HG02943 (cell line): Measurements from ENCODE around the gene RAPGEF5.

Experiments
- ATAC-seq: cut with Tn5 transposase; IDR thresholded peaks from one replicate; pipeline ENCODE4 v1.9.1; 2021; ENCODE audit warnings: mild to moderate bottlenecking, low read depth, moderate library complexity; ENCODE audit not compliant: unreplicated experiment

Gene RAPGEF5

DNA sequence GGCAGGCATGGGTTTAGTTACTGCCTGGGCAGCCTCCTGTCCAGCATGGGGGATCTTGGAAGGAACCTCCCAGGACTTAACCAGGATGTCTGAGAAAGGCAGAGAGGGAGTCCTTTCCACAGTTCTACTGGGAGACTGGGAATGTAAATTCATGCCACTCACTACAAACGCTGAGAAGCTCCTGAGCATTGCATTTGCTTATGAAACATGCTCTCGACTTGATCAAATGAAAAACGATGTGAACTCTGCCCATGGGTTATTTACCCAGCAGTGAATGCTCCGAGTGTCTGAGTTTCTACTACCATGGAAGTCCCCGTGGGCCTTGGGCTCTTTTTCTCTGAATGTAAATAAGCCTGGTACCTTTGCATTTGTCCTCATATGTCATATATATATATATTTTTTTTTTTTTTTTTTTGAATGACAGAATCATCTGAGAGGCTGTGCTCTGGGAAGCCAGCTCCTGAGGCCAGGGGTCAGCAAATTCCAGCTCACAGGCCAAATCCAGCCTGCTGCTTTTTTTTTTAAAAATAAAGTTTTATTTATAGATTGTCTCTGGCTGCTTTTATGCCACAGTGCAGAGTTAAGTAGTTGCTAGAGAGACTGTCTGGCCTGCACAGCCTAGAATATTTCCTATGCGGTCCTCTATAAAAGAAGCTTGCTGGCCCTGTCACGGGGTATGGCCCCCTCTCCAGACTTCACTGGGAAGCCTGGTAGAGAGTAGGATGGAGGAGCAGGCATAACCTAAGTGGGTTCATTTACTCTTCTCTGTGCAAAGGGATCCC lies 21.4 kb upstream of the RAPGEF5 start:
- ATAC-seq, result no peak

DNA sequence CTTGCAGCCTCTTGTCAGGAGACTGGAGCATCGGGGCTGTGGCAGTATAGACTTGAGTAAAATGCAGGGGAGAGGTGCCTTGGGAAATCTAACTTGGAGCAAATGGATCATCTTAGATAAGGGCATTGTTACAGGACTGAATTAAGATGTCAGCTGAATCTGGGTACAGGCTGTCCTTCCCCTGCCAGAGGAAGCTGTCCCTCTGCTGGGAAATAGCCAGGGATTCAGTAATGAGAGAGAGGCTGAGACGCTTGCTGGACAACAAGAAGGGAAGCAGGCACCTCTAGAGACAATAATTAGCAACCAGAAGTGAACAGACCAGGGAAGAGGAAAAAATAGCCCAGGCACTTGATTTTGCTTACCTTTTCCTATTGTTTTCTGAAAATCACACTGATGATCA lies 20.7 kb upstream of the RAPGEF5 start:
- no peak for ATAC-seq

GRCh38 chr7:22375359-22376048 lies 18.6 kb upstream of the RAPGEF5 start:
- no peak for ATAC-seq

DNA sequence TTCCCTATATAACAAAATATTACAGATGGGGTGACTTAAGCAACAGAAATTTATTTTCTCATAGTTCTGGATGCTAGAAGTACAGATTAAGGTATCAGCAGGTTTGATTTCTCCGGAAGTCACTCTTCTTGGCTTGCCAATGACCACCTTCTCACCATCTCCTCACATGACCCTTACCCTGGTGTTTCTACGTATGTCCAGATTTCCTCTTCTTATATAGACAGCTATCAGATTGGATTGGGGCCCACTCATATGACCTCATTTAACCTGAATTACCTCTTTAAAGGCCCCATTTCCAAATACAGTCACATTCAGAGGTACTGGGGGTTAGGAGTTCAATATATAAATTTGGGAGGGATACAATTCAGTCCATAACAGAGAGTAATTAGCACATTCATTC lies 17.0 kb upstream of the RAPGEF5 start:
- no peak for ATAC-seq

GRCh38 chr7:22373388-22373787 lies 16.4 kb upstream of the RAPGEF5 start:
- ATAC-seq, result no peak

- no peak for ATAC-seq
Measured at GRCh38 chr7:22372863-22373262, 15.9 kb upstream of the RAPGEF5 start.

DNA sequence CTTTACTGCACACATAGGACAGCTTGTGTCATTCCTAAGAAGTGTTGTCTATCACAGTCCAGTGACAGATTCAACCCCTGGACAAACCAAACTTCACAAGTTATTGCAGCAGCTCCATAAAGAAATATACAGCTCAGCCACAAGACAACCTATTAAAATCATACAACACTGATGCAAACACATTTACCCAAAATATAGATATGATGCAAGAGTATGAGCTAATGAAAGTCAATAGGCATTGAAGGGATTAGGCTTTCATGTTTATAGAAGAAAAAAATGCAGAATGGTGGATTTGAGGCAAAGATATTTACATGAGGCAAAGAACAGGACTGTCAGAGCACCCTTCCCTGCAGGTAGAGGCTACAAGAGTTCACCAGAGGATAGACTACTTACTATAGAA lies 14.9 kb upstream of the RAPGEF5 start:
- ATAC-seq, result no peak

DNA sequence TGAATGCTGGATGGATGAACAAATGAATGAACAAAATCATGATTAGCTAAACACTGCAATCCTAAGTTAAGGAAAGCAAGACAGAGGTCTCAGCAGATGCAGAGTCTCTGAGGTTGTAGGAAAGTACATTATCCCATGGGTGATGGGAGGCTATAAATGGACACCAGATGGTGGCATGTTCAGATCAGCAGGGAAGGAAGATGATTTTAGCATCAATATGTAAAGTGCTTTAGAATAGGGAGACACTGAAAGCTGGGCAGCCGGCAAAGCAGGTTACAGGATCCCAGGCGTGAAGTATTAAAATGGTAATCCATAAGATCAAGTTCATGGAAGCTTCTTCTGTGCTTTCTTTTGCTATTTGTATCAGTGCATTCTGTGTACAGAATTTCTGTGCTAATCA lies 7.9 kb upstream of the RAPGEF5 start:
- ATAC-seq, result no peak

DNA sequence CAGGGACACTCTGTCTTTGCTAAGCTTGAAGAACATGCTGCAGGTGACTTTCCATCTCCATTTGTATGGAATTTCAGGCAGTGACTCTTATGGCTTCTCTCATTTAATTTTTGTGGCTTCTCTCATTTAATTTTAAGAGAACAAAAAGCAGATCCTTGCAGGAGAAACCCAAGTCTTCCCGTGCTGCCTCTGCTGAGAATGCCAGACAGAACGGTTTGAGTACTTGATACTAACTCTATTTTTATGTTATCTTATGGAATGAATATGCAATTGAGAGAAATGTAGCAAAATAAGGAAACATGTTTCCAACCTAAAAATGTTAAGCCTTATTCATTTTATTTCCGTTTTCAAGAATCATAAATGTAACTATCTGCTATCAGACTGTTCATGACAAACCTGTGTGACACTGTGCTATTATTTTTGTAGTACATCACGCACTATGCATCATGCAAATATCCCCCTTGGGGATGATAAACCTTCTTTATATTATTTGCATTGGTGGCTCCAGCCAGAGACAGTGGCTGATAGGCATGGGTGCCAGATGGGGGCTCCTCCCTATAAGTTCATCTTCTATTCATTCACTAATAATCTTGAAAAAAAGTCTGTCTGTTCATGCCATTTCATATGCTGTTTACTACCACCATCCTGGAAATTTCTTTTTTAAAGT lies 6.9 kb upstream of the RAPGEF5 start:
- ATAC-seq, result no peak

- ATAC-seq, result no peak
Measured at GRCh38 chr7:22361795-22362194, 4.8 kb upstream of the RAPGEF5 start.

- no peak for ATAC-seq
Measured at GRCh38 chr7:22361320-22361719, 4.4 kb upstream of the RAPGEF5 start.

DNA sequence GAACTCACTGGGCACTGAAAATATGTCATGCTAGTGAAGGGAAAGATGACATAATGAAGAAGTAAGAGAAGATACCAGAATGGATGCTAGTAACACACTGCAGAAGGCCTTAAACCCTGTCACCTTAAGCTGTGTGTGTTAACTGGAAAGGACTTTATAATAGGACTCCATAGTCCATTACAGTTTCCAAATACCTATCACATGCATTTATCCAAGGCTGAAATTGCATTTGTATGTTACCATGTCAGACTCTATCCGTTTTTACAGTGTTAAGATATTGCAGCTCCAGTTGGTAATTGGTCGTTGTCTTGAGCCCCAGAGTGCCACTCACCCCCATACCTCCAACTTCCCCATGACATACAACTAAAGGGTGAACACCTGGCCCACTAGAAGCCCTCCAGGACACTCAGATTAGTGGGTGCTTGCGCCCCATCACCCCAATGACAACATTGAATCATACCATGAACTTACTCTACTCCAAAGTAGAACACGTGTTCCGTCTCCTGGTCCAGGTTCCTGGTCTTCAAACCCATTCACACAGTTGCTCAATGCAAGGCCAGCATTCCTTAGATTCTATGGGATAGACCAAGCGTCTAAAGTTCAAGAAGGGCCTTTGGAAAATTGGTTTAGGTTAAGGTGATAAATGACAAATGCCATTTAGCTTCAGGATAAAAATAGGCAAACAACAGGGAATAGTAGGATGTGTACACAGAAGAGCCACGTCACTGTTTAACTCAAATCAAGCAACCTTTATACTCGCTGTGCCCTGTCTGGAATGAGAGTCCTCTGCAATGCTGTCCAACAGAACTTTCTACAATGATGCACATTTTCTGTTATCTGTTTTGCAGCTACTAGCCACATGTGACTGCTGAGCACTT lies 2.1 kb upstream of the RAPGEF5 start:
- ATAC-seq, result no peak

DNA sequence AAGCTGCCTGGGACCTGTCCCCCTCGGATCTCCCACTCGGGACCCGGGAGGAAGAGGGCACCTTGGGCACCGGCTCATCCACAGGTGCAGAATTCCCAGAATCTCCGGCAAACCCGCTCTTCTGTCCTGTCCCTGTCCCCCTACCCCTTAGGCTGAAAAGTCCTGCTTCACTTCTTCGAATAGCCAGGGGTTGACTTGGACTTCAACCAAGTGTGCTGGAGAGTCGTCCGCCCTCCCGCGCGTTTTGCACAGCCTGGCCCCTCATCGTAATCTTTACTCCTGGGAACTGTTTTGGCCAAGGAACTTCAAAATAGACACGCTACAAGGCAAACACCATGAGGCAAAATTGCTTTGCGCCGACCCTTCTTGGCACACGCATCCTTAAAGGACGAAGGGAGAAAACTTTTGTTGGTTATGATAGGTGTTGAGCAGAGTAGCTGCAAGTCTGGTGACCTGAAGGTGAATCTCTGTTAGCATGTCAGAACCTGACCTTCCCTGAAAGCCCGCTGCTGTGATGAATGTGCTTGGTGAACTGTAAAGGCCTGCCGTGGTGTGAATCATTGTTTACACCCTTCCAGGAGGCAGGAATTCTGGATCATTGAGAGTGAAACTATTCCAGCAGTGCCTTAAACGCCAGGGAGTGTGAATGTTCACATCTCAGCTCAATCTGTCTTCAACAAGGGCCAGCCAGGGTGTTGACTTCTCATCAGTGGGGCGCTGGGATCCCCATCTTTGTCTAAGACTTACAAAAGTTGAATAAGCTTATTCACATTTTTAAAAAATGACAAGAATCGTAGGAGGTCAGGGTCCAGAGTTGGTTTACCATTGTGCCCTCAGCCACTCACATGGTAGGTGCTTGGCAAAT lies 589 bp upstream of the RAPGEF5 start:
- no peak for ATAC-seq

DNA sequence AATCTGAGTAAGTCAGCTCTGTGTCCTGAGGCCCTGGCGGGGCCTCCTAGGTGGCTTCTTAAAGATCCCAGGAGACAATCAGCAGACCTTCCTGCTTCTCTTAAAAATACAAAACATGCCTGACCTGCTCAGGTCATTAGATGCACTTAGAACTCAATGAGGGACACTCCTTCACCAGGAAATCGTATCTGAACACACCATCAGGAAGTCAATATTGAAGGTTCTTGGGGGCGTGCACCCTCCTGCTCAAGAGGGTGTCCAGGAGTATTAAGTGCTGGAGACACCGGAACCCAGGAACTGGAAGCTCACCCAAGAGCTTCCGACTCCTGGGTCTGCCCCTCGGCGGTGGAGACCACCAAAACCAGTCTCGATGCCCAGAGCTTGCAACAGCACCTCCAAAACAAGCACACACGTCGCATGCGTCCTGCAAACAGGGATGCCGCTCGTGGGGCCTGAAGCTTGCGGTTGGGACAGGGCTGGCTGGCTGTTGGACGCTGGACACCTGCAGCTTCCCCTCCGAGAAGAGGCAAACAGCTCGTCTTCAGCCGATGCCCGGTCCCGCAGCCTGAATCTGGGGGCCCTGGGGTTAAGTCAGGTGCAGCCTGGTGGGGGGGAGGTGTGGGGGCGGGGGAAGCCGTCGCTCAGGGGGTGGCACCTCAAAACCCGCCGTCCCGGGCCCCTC lies 803 bp downstream of the RAPGEF5 start:
- ATAC-seq, result no peak

GRCh38 chr7:22355620-22356009 lies 1.3 kb downstream of the RAPGEF5 start:
- ATAC-seq, result no peak

GRCh38 chr7:22354462-22354861 lies 2.5 kb downstream of the RAPGEF5 start:
- ATAC-seq, result no peak

- ATAC-seq, result no peak
Measured at GRCh38 chr7:22352887-22353286, 4.1 kb downstream of the RAPGEF5 start.

DNA sequence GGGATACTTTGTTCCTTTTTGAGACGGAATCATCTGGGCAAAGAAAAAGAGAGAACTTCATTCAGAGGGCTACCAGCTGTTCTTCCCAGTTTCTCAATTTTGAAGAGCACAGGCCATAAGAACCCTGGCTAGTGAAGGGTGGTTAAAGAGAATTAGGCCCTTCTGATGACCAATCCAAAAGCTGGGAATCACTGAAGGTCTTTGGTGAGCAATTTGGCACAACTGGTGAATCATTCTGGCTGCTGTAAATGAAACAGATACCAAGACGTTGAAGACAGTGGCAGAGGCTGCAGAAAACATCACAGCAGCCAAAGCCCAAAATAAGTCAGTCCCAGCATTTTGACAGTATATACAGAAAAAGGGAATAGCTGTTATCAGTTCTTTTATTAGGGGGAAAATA lies 5.1 kb downstream of the RAPGEF5 start:
- no peak for ATAC-seq

- ATAC-seq, result peak; percentile 83
Measured at GRCh38 chr7:22351329-22351692, 5.6 kb downstream of the RAPGEF5 start.
